ENCODE results near the gene INSYN2A. TPM values are rescaled to one million over a fixed set of nuclear protein-coding genes. Genes with fewer than 3 reads are reported as not detected.

Gene INSYN2A
- total and polyA plus RNA-seq, 2 of the 13 experiments (the other 11 are each of a cell fraction or from before 2014, with no cell fraction given) = not detected

- intact Hi-C loops (cut with micrococcal nuclease; ENCODE audit: unreplicated experiment) = no loop called here
- TF ChIP-seq SUZ12 (IDR thresholded peaks at IDR 0.05; ENCODE audit: low read depth, low read length) = no peak
- TF ChIP-seq KDM2A (CRISPR knock-in tag; IDR thresholded peaks at IDR 0.05; ENCODE audit: borderline replicate concordance, low read depth) = no peak
- no peak for TF ChIP-seq ELF4 (CRISPR knock-in tag; IDR thresholded peaks at IDR 0.05; ENCODE audit: borderline replicate concordance)
- DNase-seq (ENCODE audit: low spot score) = no peak
- WGBS (ENCODE audit: low lambda C conversion rate) = 93% methylated on average over 2 of the region's 2 CpGs
- no peak overlapping the region for H2AFZ ChIP-seq (ENCODE audit: low read length)
- in situ Hi-C loops (cut with HindIII; ENCODE audit: extremely low pct_ligation_motif_present, low pct_unique_long_range_greater_than_20kb) = no loop called here
- H3K4me2 ChIP-seq (ENCODE audit: low read depth, low read length) = no peak overlapping the region
- no peaks in the 10 kb centered on the region for H3K36me3 ChIP-seq (replicated peaks in 1 of 2; ENCODE audit: control insufficient read depth in 1 of 2, insufficient read depth in 2 of 2, low read length in 2 of 2)
- H3K27ac ChIP-seq (ENCODE audit: extremely low read length, insufficient read depth, low read length) = no peak overlapping the region
- H3K4me1 ChIP-seq (ENCODE audit: insufficient read depth, low read length) = no peaks in the 10 kb centered on the region
- H3K9ac ChIP-seq (ENCODE audit: insufficient read depth, low read depth, low read length) = no peak overlapping the region
- no peaks in the 10 kb centered on the region for H3K27me3 ChIP-seq (ENCODE audit: control insufficient read depth in 1 of 2, insufficient read depth in 2 of 2, low read length in 2 of 2)
- ATAC-seq = no peak
- no peak for FAIRE-seq
- H3K9me3 ChIP-seq (ENCODE audit: low read length) = no peaks in the 10 kb centered on the region
- ChIA-PET POLR2A (no interaction called here), CTCF (ENCODE audit: low intra/inter-chr PET ratio, low total read pairs) (no interaction called here)
- no TSS peak for BruUV-seq (replicated peaks)
- H3K79me2 ChIP-seq (ENCODE audit: insufficient read depth, low read length) = no peaks in the 10 kb centered on the region
- no peak overlapping the region for H3K4me3 ChIP-seq (replicated peaks in 1 of 3; ENCODE audit: insufficient read depth in 1 of 3, low read depth in 2 of 3, low read length in 3 of 3)
- no peaks in the 10 kb centered on the region for H4K20me1 ChIP-seq (ENCODE audit: insufficient read depth, low read length)
Measured at GRCh38 chr10:127157506-127158200, 38.7 kb downstream of the INSYN2A start.

GRCh38 chr10:127157089-127157488 lies 39.3 kb downstream of the INSYN2A start:
- Histone ChIP-seq H3K9me3 (ENCODE audit: low read length) (no peaks in the 10 kb centered on the region), H4K20me1 (ENCODE audit: insufficient read depth, low read length) (no peaks in the 10 kb centered on the region), H3K9ac (ENCODE audit: insufficient read depth, low read depth, low read length) (no peak overlapping the region), H3K36me3 (replicated peaks in 1 of 2; ENCODE audit: control insufficient read depth in 1 of 2, insufficient read depth in 2 of 2, low read length in 2 of 2) (no peaks in the 10 kb centered on the region), H3K79me2 (ENCODE audit: insufficient read depth, low read length) (no peaks in the 10 kb centered on the region), H3K4me3 (replicated peaks in 1 of 3; ENCODE audit: insufficient read depth in 1 of 3, low read depth in 2 of 3, low read length in 3 of 3) (no peak overlapping the region), H3K4me1 (ENCODE audit: insufficient read depth, low read length) (0 out of 2 replicates have a peak, but pooled peaks cover 4% of the 10 kb centered on the region), H3K27ac (ENCODE audit: extremely low read length, insufficient read depth, low read length) (no peak overlapping the region), H2AFZ (ENCODE audit: low read length) (no peak overlapping the region), H3K27me3 (ENCODE audit: control insufficient read depth in 1 of 2, insufficient read depth in 2 of 2, low read length in 2 of 2) (no peaks in the 10 kb centered on the region), H3K4me2 (ENCODE audit: low read depth, low read length) (no peak overlapping the region)
- FAIRE-seq (no peak), DNase-seq (ENCODE audit: low spot score) (no peak), ATAC-seq (no peak)
- POLR2A ChIA-PET = no interaction called here
- CTCF ChIA-PET (ENCODE audit: low intra/inter-chr PET ratio, low total read pairs) = no interaction called here
- in situ Hi-C loops (cut with HindIII; ENCODE audit: extremely low pct_ligation_motif_present, low pct_unique_long_range_greater_than_20kb) (no loop called here), intact Hi-C loops (cut with micrococcal nuclease; ENCODE audit: unreplicated experiment) (no loop called here)
- 94% methylated on average over 4 of the region's 4 CpGs for WGBS (ENCODE audit: low lambda C conversion rate)
- TF ChIP-seq EZH2 (conservative IDR thresholded peaks at IDR 0.05; ENCODE audit: low read depth, low read length) (no peak), ZNF230 (CRISPR knock-in tag; IDR thresholded peaks at IDR 0.05) (no peak), SIX1 (CRISPR knock-in tag; IDR thresholded peaks at IDR 0.05; ENCODE audit: borderline replicate concordance) (no peak), SYNCRIP (IDR thresholded peaks at IDR 0.05; ENCODE audit: insufficient read depth, low read depth, low read length) (no peak), MLX (CRISPR knock-in tag; IDR thresholded peaks at IDR 0.05) (no peak), ZNF574 (CRISPR knock-in tag; IDR thresholded peaks at IDR 0.05) (no peak)
- no TSS peak for BruUV-seq (replicated peaks)

All from HepG2 (cell line).